ENCODE data around the gene ADAMTS14. TPM values are rescaled to one million over a fixed set of nuclear protein-coding genes. Genes with fewer than 3 reads are reported as not detected.
A peak's percentile ranks its signal among the peaks of the same experiment; 100 is the strongest.
"Not testable (repeated sequence)": the region's sequence is repeated elsewhere in the genome, so short reads cannot be mapped to it uniquely, and the experiment has no call there.

Gene ADAMTS14
- total and polyA plus RNA-seq, 11 donors = 0.11 to 3.8 (median 0.37) TPM; not detected in 1

DNA sequence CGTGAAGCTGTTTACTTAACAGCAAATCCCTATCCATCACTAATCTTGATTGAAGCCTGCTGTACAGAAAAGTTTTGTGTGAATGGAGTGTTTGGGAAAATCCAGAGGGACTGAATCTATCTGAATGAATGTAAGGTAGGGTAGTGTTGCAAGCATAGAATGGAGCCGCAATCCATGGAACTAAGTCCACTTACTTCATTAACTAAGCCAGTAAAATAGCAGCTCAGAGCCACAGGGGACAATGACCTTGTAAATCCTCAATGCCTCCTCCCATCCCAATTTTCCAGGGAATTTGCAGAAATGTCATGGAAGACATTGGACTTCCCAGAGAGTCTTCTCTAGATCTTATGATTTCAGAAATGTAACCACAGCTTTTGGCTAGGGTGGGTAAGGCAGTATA is 97.7 kb downstream of the ADAMTS14 start:
- WGBS, 4 donors = 78 to 91% (median 83%) methylated on average over 2 of the region's 2 CpGs
- intact Hi-C loops (cut with DNase I) = no loop called here
- TF ChIP-seq, protein P1, sequence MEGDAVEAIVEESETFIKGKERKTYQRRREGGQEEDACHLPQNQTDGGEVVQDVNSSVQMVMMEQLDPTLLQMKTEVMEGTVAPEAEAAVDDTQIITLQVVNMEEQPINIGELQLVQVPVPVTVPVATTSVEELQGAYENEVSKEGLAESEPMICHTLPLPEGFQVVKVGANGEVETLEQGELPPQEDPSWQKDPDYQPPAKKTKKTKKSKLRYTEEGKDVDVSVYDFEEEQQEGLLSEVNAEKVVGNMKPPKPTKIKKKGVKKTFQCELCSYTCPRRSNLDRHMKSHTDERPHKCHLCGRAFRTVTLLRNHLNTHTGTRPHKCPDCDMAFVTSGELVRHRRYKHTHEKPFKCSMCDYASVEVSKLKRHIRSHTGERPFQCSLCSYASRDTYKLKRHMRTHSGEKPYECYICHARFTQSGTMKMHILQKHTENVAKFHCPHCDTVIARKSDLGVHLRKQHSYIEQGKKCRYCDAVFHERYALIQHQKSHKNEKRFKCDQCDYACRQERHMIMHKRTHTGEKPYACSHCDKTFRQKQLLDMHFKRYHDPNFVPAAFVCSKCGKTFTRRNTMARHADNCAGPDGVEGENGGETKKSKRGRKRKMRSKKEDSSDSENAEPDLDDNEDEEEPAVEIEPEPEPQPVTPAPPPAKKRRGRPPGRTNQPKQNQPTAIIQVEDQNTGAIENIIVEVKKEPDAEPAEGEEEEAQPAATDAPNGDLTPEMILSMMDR (IDR thresholded peaks at IDR 0.05) = no peak
- no peak for TF ChIP-seq POLR2A (IDR thresholded peaks at IDR 0.05)
- Histone ChIP-seq H3K36me3 (no peaks in the 10 kb centered on the region), H3K27me3 (no peaks in the 10 kb centered on the region), H3K9me3 (peaks cover 0 to 7% (median 0%) of the 10 kb centered on the region in 12 donors), H3K27ac (no peak overlapping the region), H3K4me3 (no peak overlapping the region), H3K4me1 (no peaks in the 10 kb centered on the region)
- ATAC-seq (no peak), DNase-seq (no peak)

DNA sequence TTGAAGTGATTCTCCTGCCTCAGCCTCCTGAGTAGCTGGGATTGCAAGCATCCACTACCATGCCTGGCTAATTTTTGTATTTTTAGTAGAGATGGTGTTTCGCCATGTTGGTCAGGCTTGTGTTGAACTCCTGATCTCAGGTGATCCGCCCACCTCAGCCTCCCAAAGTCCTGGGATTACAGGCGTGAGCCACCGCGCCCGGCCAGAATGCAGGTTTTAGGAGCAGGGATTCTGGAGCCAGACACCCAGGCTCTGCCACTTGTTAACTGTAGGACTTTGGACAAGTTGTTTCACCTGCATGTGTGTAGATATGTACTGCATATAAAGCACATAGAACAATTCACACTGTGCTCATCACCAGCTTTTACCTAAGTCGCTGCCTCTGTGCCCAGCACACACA is 98.2 kb downstream of the ADAMTS14 start:
- intact Hi-C loops (cut with DNase I); H3K4me1 ChIP-seq; H3K9me3 ChIP-seq; H3K27ac ChIP-seq; ATAC-seq; DNase-seq; H3K36me3 ChIP-seq; H3K27me3 ChIP-seq; H3K4me3 ChIP-seq: not testable (repeated sequence)
- 90 to 97% (median 95%) methylated on average over 7 of the region's 7 CpGs for WGBS, 4 donors

DNA sequence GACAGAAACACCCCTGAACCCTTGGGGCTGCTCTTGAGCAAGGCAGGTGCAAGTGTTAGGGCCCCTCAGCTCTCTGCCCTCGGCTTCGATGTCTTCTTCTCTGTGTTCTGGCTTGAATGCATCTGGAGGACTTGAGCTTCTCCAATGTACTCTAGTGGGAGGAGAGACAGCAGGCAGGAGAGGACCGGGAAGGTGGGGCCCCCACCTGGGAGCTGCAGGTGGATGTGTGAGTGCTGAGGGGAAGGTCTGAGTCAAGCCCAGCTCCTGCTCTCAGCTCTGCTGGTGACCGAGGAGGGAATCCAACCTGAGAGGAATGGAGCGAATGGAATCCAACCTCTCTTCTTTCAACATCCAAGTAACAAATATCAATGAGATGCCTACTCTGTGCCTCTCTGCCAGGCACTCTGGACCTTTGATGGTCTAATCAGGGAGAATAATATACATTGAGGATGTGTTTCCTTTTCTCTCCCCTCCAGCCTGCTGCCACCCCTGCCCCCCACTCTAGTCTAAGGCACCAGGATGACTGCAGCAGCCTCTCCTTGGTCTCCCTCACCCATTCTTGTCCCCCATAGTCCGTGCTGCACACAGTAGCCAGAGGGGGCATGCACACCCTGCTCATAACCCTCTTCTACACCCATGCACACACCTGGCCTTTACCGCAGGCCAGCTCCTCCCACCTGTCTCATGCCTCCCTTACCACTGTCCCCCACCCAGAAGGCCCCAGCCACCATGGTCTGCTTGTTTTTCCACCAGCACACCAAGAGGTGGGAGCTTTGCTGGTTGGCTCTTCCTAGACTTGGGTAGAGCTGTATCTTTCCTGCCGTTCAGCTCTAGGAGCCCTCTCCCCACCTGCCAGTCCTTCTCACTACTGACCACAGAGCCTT is 99.2 kb downstream of the ADAMTS14 start:
- no peak overlapping the region for H3K27ac ChIP-seq
- peak in 1 of 5 donors; percentile 6 for DNase-seq
- H3K9me3 ChIP-seq = peaks cover 0 to under 1% (median 0%) of the 10 kb centered on the region in 12 donors
- no peaks in the 10 kb centered on the region for H3K4me1 ChIP-seq
- 91 to 99% (median 95%) methylated on average over 7 to 8 of the region's 8 CpGs for WGBS, 4 donors
- no peak overlapping the region for H3K4me3 ChIP-seq
- TF ChIP-seq, protein P1 (IDR thresholded peaks at IDR 0.05) = no peak
- TF ChIP-seq POLR2A (IDR thresholded peaks at IDR 0.05) = no peak
- no peak for ATAC-seq
- H3K27me3 ChIP-seq = no peaks in the 10 kb centered on the region
- intact Hi-C loops (cut with DNase I) = no loop called here
- H3K36me3 ChIP-seq = no peaks in the 10 kb centered on the region

DNA sequence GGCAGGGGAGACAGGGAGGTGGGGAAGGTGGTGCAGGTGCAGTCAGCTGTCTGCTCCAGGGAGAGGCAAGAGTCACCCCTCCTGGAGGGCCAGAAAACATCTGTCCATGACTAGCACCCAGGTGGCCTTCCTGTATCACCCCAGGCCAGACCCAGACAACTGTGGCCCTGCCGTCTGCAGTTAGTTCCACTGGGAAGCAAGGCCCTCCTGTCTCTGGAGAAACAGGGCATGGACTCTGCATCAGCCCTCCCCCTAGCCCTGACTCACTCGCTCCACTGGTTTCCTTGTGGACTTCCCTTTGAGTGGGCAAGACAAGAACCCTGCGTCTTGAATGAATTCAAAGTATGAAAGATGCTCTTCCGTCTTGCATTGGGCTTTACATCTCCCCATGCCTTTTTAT is 100.3 kb downstream of the ADAMTS14 start:
- peak in 2 of 5 donors; percentile 6 to 45 for DNase-seq
- Histone ChIP-seq H3K36me3 (no peaks in the 10 kb centered on the region), H3K9me3 (no peaks in the 10 kb centered on the region), H3K27ac (no peak overlapping the region), H3K4me3 (no peak overlapping the region), H3K27me3 (no peaks in the 10 kb centered on the region), H3K4me1 (no peaks in the 10 kb centered on the region)
- WGBS, 4 donors = 79 to 94% (median 89%) methylated on average over 4 of the region's 4 CpGs
- intact Hi-C loops (cut with DNase I) = no loop called here
- no peak for TF ChIP-seq POLR2A (IDR thresholded peaks at IDR 0.05)
- TF ChIP-seq, protein P1 (IDR thresholded peaks at IDR 0.05) = no peak
- ATAC-seq = no peak
